Vagina (tissue), 2 donors: ENCODE data around the gene TMEM42. TPM values are rescaled to one million over a fixed set of nuclear protein-coding genes. Genes with fewer than 3 reads are reported as not detected.

Experiments
- DNase-seq, 2 donors: peaks; one replicate each; pipeline ENCODE4 v3.0.0-alpha.2; 2017; ENCODE audit errors: extremely low spot score in 2 of 2
- H3K27ac ChIP-seq: fragments of 200-600 bp; sonication (generic); one replicate; pipeline ENCODE4 v1.5.1; 2019
- H3K27me3 ChIP-seq: fragments of 200-600 bp; sonication (generic); one replicate; pipeline ENCODE4 v1.5.1; 2019
- H3K36me3 ChIP-seq, 2 donors: fragments of 200-600 bp; sonication (generic); one replicate each; pipeline ENCODE4 v1.5.1; 2017 to 2019
- H3K4me1 ChIP-seq: fragments of 200-600 bp; sonication (generic); one replicate; pipeline ENCODE4 v1.5.1; 2019
- H3K4me3 ChIP-seq, 2 donors: fragments of 200-600 bp; sonication (generic); 1 replicate in 1 of 2; 2 replicates in 1 of 2; pipeline ENCODE4 v1.5.1; 2016 to 2019
- H3K9me3 ChIP-seq: fragments of 200-600 bp; sonication (generic); one replicate; pipeline ENCODE4 v1.5.1; 2019
- POLR2A ChIP-seq, 2 donors: fragments of 450-650 bp; IDR thresholded peaks; one replicate each; pipeline ENCODE4 v1.6.1; 2017; ENCODE audit warnings: antibody characterized with exemption in 2 of 2, mild to moderate bottlenecking in 2 of 2, moderate library complexity in 2 of 2
- POLR2AphosphoS5 ChIP-seq, 2 donors: sonication (generic); formaldehyde crosslinking; IDR thresholded peaks; one replicate each; pipeline ENCODE4 v1.9.0; 2017; ENCODE audit warnings: antibody characterized with exemption in 2 of 2, mild to moderate bottlenecking in 2 of 2, low read depth in 1 of 2; ENCODE audit not compliant: insufficient read depth in 1 of 2
- intact Hi-C: fragments of 100-400 bp; cut with DNase I; formaldehyde crosslinking; loops from one replicate; pipeline ENCODE4 v1.15.1; 2023
- total RNA-seq: library from RNA; depleted of rRNA; stranded (reverse); fragments of >200 nt; gene quantifications from one replicate; pipeline ENCODE4 v1.2.3, GENCODE V29; 2016
- TF ChIP-seq, protein P1 (sequence below), 3 experiments: fragments of 450-650 bp in 2 of 3; fragments of 200-600 bp in 1 of 3; sonication (generic) in 1 of 3; IDR thresholded peaks; one replicate each; pipeline ENCODE4 v1.5.1; 2017 to 2019; ENCODE audit warnings: antibody characterized with exemption in 3 of 3, mild to moderate bottlenecking in 2 of 3, moderate library complexity in 2 of 3

Gene TMEM42
- total RNA-seq, 1 donor from 2014 or later: 10.8 TPM

DNA sequence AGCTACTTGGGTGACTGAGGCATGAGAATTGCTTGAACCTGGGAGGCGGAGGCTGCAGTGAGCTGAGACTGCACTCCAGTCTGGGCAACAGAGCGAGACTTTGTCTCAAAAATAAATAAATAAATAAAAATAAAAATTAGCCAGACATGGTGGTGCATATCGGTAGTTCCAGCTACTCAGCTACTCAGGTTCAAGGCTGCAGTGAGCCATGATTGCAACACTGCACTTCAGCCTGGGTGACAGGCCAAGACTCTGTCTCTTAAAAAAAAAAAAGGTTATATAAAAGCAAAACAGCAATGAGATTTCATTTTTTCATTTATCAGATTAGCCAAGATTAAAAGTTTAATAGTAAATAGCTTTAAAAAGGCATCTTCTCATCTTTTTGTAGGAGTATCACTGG, 15.6 kb downstream of the TMEM42 start:
- Histone ChIP-seq H3K4me3 (no peak overlapping the region), H3K36me3 (no peaks in the 10 kb centered on the region), H3K9me3 (no peaks in the 10 kb centered on the region), H3K27ac (no peak overlapping the region), H3K27me3 (no peaks in the 10 kb centered on the region), H3K4me1 (no peaks in the 10 kb centered on the region)
- DNase-seq: peak in 1 of 2 donors; percentile 37
- intact Hi-C loops: no loop called here
- TF ChIP-seq POLR2AphosphoS5 (IDR thresholded peaks at IDR 0.05; ENCODE audit: insufficient read depth in 1 of 2, low read depth in 1 of 2): no peak
- TF ChIP-seq, protein P1, sequence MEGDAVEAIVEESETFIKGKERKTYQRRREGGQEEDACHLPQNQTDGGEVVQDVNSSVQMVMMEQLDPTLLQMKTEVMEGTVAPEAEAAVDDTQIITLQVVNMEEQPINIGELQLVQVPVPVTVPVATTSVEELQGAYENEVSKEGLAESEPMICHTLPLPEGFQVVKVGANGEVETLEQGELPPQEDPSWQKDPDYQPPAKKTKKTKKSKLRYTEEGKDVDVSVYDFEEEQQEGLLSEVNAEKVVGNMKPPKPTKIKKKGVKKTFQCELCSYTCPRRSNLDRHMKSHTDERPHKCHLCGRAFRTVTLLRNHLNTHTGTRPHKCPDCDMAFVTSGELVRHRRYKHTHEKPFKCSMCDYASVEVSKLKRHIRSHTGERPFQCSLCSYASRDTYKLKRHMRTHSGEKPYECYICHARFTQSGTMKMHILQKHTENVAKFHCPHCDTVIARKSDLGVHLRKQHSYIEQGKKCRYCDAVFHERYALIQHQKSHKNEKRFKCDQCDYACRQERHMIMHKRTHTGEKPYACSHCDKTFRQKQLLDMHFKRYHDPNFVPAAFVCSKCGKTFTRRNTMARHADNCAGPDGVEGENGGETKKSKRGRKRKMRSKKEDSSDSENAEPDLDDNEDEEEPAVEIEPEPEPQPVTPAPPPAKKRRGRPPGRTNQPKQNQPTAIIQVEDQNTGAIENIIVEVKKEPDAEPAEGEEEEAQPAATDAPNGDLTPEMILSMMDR (IDR thresholded peaks at IDR 0.05): no peak
- TF ChIP-seq POLR2A (IDR thresholded peaks at IDR 0.05): no peak

DNA sequence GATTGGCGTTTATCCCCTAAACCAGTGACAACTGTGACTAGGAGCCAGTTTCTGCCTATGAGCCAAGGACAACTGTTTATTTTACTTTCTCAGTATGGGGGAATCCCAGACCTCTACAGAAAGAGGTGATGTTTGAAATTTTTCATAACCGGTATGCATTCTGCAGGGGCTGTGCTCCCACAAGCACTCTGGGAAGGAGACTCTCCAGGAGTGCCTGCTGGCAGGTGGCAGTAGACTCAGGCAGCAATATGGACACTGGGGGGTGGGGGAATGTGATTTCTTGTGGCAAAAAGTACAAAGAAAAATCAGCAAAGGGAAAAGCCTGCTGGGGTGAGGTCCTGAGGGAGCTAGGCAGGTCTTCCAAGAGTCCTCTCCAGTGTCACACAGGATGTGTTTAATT, 18.6 kb downstream of the TMEM42 start:
- Histone ChIP-seq H3K27ac (no peak overlapping the region), H3K4me3 (no peak overlapping the region), H3K9me3 (no peaks in the 10 kb centered on the region), H3K27me3 (no peaks in the 10 kb centered on the region), H3K36me3 (no peaks in the 10 kb centered on the region), H3K4me1 (peaks cover 12% of the 10 kb centered on the region)
- intact Hi-C loops: no loop called here
- DNase-seq: no peak
- TF ChIP-seq POLR2AphosphoS5 (IDR thresholded peaks at IDR 0.05; ENCODE audit: insufficient read depth in 1 of 2, low read depth in 1 of 2): no peak
- TF ChIP-seq POLR2A (IDR thresholded peaks at IDR 0.05): no peak
- TF ChIP-seq, protein P1 (IDR thresholded peaks at IDR 0.05): no peak

- intact Hi-C loops: no loop called here
- no peaks in the 10 kb centered on the region for H3K27me3 ChIP-seq
- peaks cover 12% of the 10 kb centered on the region for H3K4me1 ChIP-seq
- no peaks in the 10 kb centered on the region for H3K9me3 ChIP-seq
- H3K36me3 ChIP-seq: no peaks in the 10 kb centered on the region
- no peak for DNase-seq
- H3K4me3 ChIP-seq: no peak overlapping the region
- TF ChIP-seq POLR2A (IDR thresholded peaks at IDR 0.05) (no peak), POLR2AphosphoS5 (IDR thresholded peaks at IDR 0.05; ENCODE audit: insufficient read depth in 1 of 2, low read depth in 1 of 2) (no peak)
- TF ChIP-seq, protein P1 (IDR thresholded peaks at IDR 0.05): no peak
- peak overlapping the region; percentile 54 for H3K27ac ChIP-seq
These were observed 21.7 kb downstream of the TMEM42 start for GRCh38 chr3:44883213-44883955.

- Histone ChIP-seq H3K9me3 (no peaks in the 10 kb centered on the region), H3K4me1 (peaks cover 12% of the 10 kb centered on the region), H3K36me3 (no peaks in the 10 kb centered on the region), H3K27ac (peak overlapping the region; percentile 54), H3K4me3 (no peak overlapping the region), H3K27me3 (no peaks in the 10 kb centered on the region)
- TF ChIP-seq POLR2AphosphoS5 (IDR thresholded peaks at IDR 0.05; ENCODE audit: insufficient read depth in 1 of 2, low read depth in 1 of 2): peak in 1 of 2 donors; percentile 54
- TF ChIP-seq POLR2A (IDR thresholded peaks at IDR 0.05): no peak
- DNase-seq: no peak
- intact Hi-C loops: no loop called here
These were observed 22.3 kb downstream of the TMEM42 start for GRCh38 chr3:44883999-44884431.

DNA sequence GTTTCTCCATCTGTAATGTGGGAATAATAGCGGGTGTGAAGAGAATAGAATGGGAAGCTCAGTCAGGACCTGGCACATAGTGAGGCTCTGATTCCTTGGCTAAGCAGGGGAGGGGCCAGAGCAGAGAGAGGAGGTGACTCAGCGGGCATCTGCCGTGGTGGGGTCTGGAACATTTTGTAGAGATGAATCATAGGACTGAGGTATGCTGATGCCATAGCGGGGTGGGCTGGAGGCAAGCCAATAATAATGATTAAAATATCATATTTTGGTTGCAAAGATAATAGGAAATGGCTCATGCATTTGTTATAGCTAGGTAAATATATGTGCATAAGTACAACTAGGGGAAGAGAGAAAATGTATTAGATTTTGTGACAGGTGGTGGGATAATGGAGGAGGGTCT, 23.9 kb downstream of the TMEM42 start:
- TF ChIP-seq, protein P1 (IDR thresholded peaks at IDR 0.05): no peak
- TF ChIP-seq POLR2AphosphoS5 (IDR thresholded peaks at IDR 0.05; ENCODE audit: insufficient read depth in 1 of 2, low read depth in 1 of 2) (no peak), POLR2A (IDR thresholded peaks at IDR 0.05) (no peak)
- no peaks in the 10 kb centered on the region for H3K9me3 ChIP-seq
- H3K4me1 ChIP-seq: peaks cover 12% of the 10 kb centered on the region
- no peaks in the 10 kb centered on the region for H3K27me3 ChIP-seq
- no peak for DNase-seq
- no peak overlapping the region for H3K4me3 ChIP-seq
- H3K36me3 ChIP-seq: no peaks in the 10 kb centered on the region
- intact Hi-C loops: no loop called here
- H3K27ac ChIP-seq: no peak overlapping the region
